Tibial nerve (tissue), 4 donors: Measurements from ENCODE around the gene ZNF792. TPM values are rescaled to one million over a fixed set of nuclear protein-coding genes. Genes with fewer than 3 reads are reported as not detected.

Experiments used
- DNase-seq, 2 donors: peaks; one replicate each; pipeline ENCODE4 v3.0.0-alpha.2; 2019; ENCODE audit warnings: low spot score in 2 of 2
- H3K27ac ChIP-seq, 4 donors: fragments of 200-600 bp; sonication (generic) in 3 of 4; one replicate each; pipeline ENCODE4 v1.5.1; 2017 to 2019; ENCODE audit warnings: mild to moderate bottlenecking in 1 of 4
- H3K27me3 ChIP-seq, 2 donors: fragments of 200-600 bp; sonication (generic) in 1 of 2; one replicate each; pipeline versions ENCODE4 v1.5.1 to v1.6.0; 2017 to 2019
- H3K36me3 ChIP-seq, 3 donors: fragments of 200-600 bp; sonication (generic); one replicate each; pipeline ENCODE4 v1.5.1; 2018 to 2019
- H3K4me1 ChIP-seq, 4 donors: fragments of 200-600 bp; sonication (generic) in 3 of 4; one replicate each; pipeline ENCODE4 v1.5.1; 2017 to 2019
- H3K4me3 ChIP-seq, 4 donors: fragments of 200-600 bp; sonication (generic) in 3 of 4; one replicate each; pipeline ENCODE4 v1.5.1; 2017 to 2019; ENCODE audit warnings: mild to moderate bottlenecking in 1 of 4, moderate library complexity in 1 of 4
- H3K9me3 ChIP-seq, 4 donors: fragments of 200-600 bp; sonication (generic) in 3 of 4; one replicate each; pipeline ENCODE4 v1.5.1; 2017 to 2019
- EP300 ChIP-seq, 2 donors: sonication (generic); formaldehyde crosslinking; IDR thresholded peaks; one replicate each; pipeline ENCODE4 v1.6.1; 2017; ENCODE audit warnings: antibody characterized with exemption in 2 of 2, mild to moderate bottlenecking in 1 of 2
- POLR2A ChIP-seq, 2 donors: fragments of 450-650 bp; IDR thresholded peaks; one replicate each; pipeline ENCODE4 v1.6.1; 2017; ENCODE audit warnings: antibody characterized with exemption in 2 of 2, mild to moderate bottlenecking in 2 of 2, moderate library complexity in 2 of 2
- WGBS, 2 donors: methylation state at CpG; one replicate each; pipeline ENCODE4 v1.1.5; 2018; 5-methylcytosine and 5-hydroxymethylcytosine counted together
- total RNA-seq, 4 donors: library from RNA; depleted of rRNA; stranded (reverse); fragments of >200 nt; gene quantifications; one replicate each; pipeline ENCODE4 v1.1.0, GENCODE V29; 2016
- TF ChIP-seq, protein P1 (sequence below), 5 experiments: fragments of 200-600 bp in 3 of 5; fragments of 450-650 bp in 2 of 5; sonication (generic) in 3 of 5; IDR thresholded peaks; one replicate each; pipeline ENCODE4 v1.5.1; 2016 to 2019; ENCODE audit warnings: antibody characterized with exemption in 5 of 5, mild to moderate bottlenecking in 3 of 5, moderate library complexity in 2 of 5

The ZNF792 gene
- total RNA-seq, 4 donors from 2014 or later, result 2.3 to 7.1 (median 5.5) TPM

DNA sequence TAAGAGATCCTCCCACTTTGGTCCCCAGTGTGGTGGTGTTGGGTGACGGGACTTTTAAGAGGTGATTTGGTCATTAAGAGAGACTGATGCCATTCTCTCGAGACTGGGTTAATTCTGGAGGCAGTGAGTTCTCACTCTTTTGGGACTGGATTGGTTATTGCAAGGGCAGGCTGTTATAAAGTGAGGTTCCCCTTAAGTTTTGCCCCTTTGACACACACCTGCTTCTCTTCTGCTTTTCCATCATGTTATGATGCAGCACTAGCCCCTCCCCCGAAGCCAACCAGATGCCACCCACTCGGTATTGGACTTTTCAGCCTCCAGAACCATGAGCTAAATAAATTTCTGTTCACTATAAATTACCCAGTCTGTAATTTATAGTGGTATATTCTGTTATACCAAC, 19.8 kb upstream of the ZNF792 start:
- WGBS, 2 donors, result 91 to 92% methylated on average over 4 of the region's 4 CpGs
- Histone ChIP-seq H3K27me3 (no peaks in the 10 kb centered on the region), H3K27ac (no peak overlapping the region), H3K9me3 (no peaks in the 10 kb centered on the region), H3K36me3 (no peaks in the 10 kb centered on the region), H3K4me1 (no peaks in the 10 kb centered on the region), H3K4me3 (no peak overlapping the region)
- no peak for TF ChIP-seq POLR2A (IDR thresholded peaks at IDR 0.05)
- TF ChIP-seq EP300 (IDR thresholded peaks at IDR 0.05), result no peak
- TF ChIP-seq, protein P1, sequence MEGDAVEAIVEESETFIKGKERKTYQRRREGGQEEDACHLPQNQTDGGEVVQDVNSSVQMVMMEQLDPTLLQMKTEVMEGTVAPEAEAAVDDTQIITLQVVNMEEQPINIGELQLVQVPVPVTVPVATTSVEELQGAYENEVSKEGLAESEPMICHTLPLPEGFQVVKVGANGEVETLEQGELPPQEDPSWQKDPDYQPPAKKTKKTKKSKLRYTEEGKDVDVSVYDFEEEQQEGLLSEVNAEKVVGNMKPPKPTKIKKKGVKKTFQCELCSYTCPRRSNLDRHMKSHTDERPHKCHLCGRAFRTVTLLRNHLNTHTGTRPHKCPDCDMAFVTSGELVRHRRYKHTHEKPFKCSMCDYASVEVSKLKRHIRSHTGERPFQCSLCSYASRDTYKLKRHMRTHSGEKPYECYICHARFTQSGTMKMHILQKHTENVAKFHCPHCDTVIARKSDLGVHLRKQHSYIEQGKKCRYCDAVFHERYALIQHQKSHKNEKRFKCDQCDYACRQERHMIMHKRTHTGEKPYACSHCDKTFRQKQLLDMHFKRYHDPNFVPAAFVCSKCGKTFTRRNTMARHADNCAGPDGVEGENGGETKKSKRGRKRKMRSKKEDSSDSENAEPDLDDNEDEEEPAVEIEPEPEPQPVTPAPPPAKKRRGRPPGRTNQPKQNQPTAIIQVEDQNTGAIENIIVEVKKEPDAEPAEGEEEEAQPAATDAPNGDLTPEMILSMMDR (IDR thresholded peaks at IDR 0.05), result no peak
- no peak for DNase-seq

DNA sequence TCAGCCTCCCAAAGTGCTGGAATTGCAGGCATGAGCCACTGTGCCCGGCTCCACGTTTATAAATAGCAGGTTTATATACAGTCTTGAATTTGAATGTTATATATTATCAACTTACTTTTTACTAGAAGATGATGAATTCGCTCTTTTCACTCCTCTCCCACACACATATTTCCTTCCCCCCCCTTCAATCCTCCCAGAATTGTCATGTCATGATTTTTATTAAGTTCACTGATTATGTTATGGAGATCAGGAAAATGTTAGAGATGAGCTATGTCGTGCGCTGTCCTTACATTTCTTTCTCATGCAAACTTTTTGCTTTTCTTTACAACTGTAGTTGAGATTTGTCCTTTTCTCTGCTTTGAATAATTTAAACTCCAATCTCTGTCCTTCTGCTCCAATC, 18.2 kb upstream of the ZNF792 start:
- no peak overlapping the region for H3K4me3 ChIP-seq
- no peaks in the 10 kb centered on the region for H3K36me3 ChIP-seq
- no peak for DNase-seq
- WGBS, 2 donors, result 54 to 63% methylated on average over 5 of the region's 5 CpGs
- TF ChIP-seq POLR2A (IDR thresholded peaks at IDR 0.05) (no peak), EP300 (IDR thresholded peaks at IDR 0.05) (no peak)
- TF ChIP-seq, protein P1 (IDR thresholded peaks at IDR 0.05), result no peak
- no peaks in the 10 kb centered on the region for H3K4me1 ChIP-seq
- H3K9me3 ChIP-seq, result no peaks in the 10 kb centered on the region
- no peaks in the 10 kb centered on the region for H3K27me3 ChIP-seq
- no peak overlapping the region for H3K27ac ChIP-seq

DNA sequence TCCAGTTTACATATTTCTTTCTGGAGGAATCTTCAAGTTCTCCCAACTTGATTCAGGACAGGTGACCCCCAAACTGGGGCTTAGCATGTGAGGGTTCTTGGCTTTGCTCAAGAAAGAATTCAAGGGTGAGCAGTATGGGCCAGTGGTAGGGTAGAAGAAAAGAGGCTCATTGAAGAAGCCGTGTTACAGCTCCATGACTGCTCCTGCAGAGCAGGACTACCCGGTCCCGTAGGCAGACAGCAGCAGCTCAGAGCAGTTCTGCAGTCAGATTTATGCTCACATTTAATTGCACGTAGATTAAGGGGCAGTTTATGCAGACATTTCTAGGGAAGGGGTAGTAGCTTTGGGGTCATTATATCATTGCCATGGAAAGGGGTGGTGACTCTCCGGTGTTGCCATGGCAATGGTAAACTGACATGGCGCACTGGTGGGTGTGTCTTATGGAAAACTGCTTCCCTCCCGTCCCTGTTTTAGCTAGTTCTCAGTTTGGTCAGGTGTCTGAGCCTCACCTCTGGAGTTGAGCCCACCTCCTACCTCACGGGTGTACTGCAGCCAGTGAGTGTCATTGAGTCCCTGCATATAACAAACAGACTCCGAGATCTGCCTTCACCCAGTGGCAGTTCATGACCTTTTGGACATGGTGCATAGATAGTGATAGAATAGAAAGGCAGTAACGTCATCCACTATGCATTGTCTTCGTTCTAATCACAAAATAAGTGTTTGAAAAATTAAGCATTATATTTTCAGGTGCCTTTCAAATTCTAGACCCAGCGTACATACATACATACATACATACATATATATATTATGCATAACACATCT, 16.0 kb upstream of the ZNF792 start:
- TF ChIP-seq POLR2A (IDR thresholded peaks at IDR 0.05), result no peak
- TF ChIP-seq, protein P1 (IDR thresholded peaks at IDR 0.05), result no peak
- no peak for TF ChIP-seq EP300 (IDR thresholded peaks at IDR 0.05)
- H3K4me3 ChIP-seq, result no peak overlapping the region
- H3K36me3 ChIP-seq, result no peaks in the 10 kb centered on the region
- no peak for DNase-seq
- H3K4me1 ChIP-seq, result no peaks in the 10 kb centered on the region
- no peak overlapping the region for H3K27ac ChIP-seq
- H3K9me3 ChIP-seq, result peaks cover 0 to 8% (median 0%) of the 10 kb centered on the region in 4 donors
- no peaks in the 10 kb centered on the region for H3K27me3 ChIP-seq
- 73 to 78% methylated on average over 12 of the region's 12 CpGs for WGBS, 2 donors

DNA sequence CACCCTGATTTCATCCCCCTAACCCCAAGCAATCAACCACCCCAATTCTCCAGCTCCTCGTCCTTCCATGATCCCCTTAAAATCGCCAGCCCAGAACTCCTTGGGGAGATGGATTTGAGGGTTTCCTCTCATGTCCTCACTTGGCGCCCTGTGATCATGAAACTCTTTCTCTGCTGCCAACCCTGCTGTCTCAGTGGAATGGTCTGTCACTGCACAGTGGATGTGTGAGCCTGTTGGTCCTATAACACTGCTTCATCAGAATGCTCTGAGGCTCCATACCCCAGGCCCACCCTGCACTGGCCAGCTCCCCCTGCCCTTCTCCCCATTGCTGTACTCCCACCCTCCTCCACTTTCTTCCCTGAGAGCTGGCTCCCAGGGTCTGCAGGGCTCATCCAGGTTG, 12.6 kb upstream of the ZNF792 start:
- DNase-seq, result no peak
- H3K4me3 ChIP-seq, result no peak overlapping the region
- peaks cover 0 to 8% (median 0%) of the 10 kb centered on the region in 4 donors for H3K9me3 ChIP-seq
- H3K36me3 ChIP-seq, result no peaks in the 10 kb centered on the region
- TF ChIP-seq POLR2A (IDR thresholded peaks at IDR 0.05), result no peak
- TF ChIP-seq EP300 (IDR thresholded peaks at IDR 0.05), result no peak
- TF ChIP-seq, protein P1 (IDR thresholded peaks at IDR 0.05), result no peak
- H3K27ac ChIP-seq, result no peak overlapping the region
- 86% methylated on average over 3 of the region's 3 CpGs for WGBS, 2 donors
- no peaks in the 10 kb centered on the region for H3K27me3 ChIP-seq
- peaks cover 0 to 18% (median 0%) of the 10 kb centered on the region in 4 donors for H3K4me1 ChIP-seq

DNA sequence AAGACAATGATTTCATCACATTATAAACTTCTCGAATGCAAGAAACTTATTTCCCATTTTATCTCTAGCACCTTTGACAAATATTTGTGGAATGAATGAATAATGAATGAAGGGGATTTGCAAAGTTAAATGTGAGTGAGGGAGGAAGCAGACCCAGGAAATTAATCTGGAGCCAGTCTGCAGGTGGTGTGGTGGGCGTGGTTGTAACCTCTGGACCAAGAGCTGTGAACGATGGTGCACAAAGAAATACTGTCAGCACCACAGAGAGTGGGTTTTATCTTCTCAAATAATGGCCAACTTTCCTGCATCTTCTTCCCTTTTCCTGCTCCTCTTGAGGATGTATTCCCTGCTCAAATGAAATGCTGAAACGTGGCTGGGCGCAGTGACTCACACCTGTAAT, 11.0 kb upstream of the ZNF792 start:
- no peaks in the 10 kb centered on the region for H3K36me3 ChIP-seq
- H3K27ac ChIP-seq, result no peak overlapping the region
- peaks cover 0 to 8% (median 0%) of the 10 kb centered on the region in 4 donors for H3K9me3 ChIP-seq
- H3K4me1 ChIP-seq, result peaks cover 0 to 18% (median 0%) of the 10 kb centered on the region in 4 donors
- DNase-seq, result no peak
- H3K27me3 ChIP-seq, result no peaks in the 10 kb centered on the region
- H3K4me3 ChIP-seq, result no peak overlapping the region
- 67 to 80% methylated on average over 5 of the region's 5 CpGs for WGBS, 2 donors
- TF ChIP-seq, protein P1 (IDR thresholded peaks at IDR 0.05), result no peak
- no peak for TF ChIP-seq EP300 (IDR thresholded peaks at IDR 0.05)
- no peak for TF ChIP-seq POLR2A (IDR thresholded peaks at IDR 0.05)
